Uterus (tissue), 4 donors: ENCODE data around the gene ASB6. TPM values are rescaled to one million over a fixed set of nuclear protein-coding genes. Genes with fewer than 3 reads are reported as not detected.

Experiments used
- DNase-seq, 2 donors: peaks; one replicate each; pipeline ENCODE4 v3.0.0-alpha.2; 2019 to 2020
- H3K27ac ChIP-seq, 2 donors: fragments of 200-600 bp; sonication (generic); 1 replicate in 1 of 2; 2 replicates in 1 of 2; pipeline ENCODE4 v1.5.1; 2016 to 2018
- H3K27me3 ChIP-seq, 2 donors: fragments of 200-600 bp; sonication (generic); one replicate each; pipeline ENCODE4 v1.5.1; 2018 to 2019; ENCODE audit warnings: control low read depth in 1 of 2
- H3K36me3 ChIP-seq, 2 donors: fragments of 200-600 bp; sonication (generic); one replicate each; pipeline ENCODE4 v1.5.1; 2019; ENCODE audit warnings: control low read depth in 1 of 2
- H3K4me1 ChIP-seq, 2 donors: fragments of 200-600 bp; sonication (generic); one replicate each; pipeline ENCODE4 v1.5.1; 2018 to 2019; ENCODE audit warnings: control low read depth in 1 of 2
- H3K4me3 ChIP-seq, 2 donors: fragments of 200-600 bp; sonication (generic); 1 replicate in 1 of 2; 2 replicates in 1 of 2; pipeline ENCODE4 v1.5.1; 2018 to 2019; ENCODE audit warnings: mild to moderate bottlenecking in 1 of 2
- H3K9me3 ChIP-seq, 2 donors: fragments of 200-600 bp; sonication (generic); one replicate each; pipeline ENCODE4 v1.5.1; 2019; ENCODE audit warnings: control low read depth in 1 of 2
- POLR2A ChIP-seq, 2 donors: fragments of 450-650 bp; IDR thresholded peaks; one replicate each; pipeline ENCODE4 v1.6.1; 2016; ENCODE audit warnings: antibody characterized with exemption in 2 of 2, mild to moderate bottlenecking in 1 of 2, moderate library complexity in 1 of 2
- intact Hi-C: fragments of 100-400 bp; cut with DNase I; formaldehyde crosslinking; loops from one replicate; pipeline ENCODE4 v1.15.1; 2023; ENCODE audit warnings: low total_unique reads
- total RNA-seq, 4 donors: library from RNA; depleted of rRNA in 3 of 4; stranded (reverse); fragments of >200 nt in 3 of 4; gene quantifications; one replicate each; pipeline versions ENCODE4 v1.1.0 to v1.2.4, GENCODE V29; 2014 to 2023
- TF ChIP-seq, protein P1 (sequence below), 4 experiments: fragments of 200-600 bp in 2 of 4; fragments of 450-650 bp in 2 of 4; sonication (generic) in 2 of 4; IDR thresholded peaks; one replicate each; pipeline ENCODE4 v1.5.1; 2016 to 2019; ENCODE audit warnings: antibody characterized with exemption in 4 of 4, mild to moderate bottlenecking in 2 of 4, moderate library complexity in 1 of 4
- donor health status: DM: yes; HTN: yes; CAD: no.

The ASB6 gene
- total RNA-seq, 4 donors from 2014 or later, result 1.3 to 20.3 (median 8.5) TPM

DNA sequence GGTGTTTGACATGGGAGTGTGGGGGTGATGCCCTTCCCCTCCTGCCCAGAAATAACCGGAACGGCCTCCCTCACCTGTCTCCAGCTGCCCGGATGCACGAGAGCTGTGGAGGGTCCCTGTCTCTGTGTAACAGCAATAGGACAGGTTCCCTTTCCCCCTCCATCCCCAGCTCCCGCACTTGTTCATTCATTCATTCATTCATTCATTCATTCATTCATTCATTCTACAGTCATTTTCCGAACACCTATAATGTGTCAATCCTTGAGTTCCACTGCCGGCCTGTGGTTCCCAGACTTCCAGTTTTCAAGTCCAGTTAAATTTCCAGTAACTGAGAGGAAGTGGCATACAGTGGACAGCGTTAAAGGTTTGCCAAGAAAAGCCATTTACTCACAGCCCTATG lies 30.8 kb upstream of the ASB6 start:
- Histone ChIP-seq H3K36me3 (no peaks in the 10 kb centered on the region), H3K4me1 (no peaks in the 10 kb centered on the region), H3K4me3 (no peak overlapping the region), H3K27me3 (no peaks in the 10 kb centered on the region), H3K27ac (no peak overlapping the region), H3K9me3 (no peaks in the 10 kb centered on the region)
- no peak for TF ChIP-seq POLR2A (IDR thresholded peaks at IDR 0.05)
- TF ChIP-seq, protein P1, sequence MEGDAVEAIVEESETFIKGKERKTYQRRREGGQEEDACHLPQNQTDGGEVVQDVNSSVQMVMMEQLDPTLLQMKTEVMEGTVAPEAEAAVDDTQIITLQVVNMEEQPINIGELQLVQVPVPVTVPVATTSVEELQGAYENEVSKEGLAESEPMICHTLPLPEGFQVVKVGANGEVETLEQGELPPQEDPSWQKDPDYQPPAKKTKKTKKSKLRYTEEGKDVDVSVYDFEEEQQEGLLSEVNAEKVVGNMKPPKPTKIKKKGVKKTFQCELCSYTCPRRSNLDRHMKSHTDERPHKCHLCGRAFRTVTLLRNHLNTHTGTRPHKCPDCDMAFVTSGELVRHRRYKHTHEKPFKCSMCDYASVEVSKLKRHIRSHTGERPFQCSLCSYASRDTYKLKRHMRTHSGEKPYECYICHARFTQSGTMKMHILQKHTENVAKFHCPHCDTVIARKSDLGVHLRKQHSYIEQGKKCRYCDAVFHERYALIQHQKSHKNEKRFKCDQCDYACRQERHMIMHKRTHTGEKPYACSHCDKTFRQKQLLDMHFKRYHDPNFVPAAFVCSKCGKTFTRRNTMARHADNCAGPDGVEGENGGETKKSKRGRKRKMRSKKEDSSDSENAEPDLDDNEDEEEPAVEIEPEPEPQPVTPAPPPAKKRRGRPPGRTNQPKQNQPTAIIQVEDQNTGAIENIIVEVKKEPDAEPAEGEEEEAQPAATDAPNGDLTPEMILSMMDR (IDR thresholded peaks at IDR 0.05), result no peak
- intact Hi-C loops, result no loop called here
- no peak for DNase-seq

DNA sequence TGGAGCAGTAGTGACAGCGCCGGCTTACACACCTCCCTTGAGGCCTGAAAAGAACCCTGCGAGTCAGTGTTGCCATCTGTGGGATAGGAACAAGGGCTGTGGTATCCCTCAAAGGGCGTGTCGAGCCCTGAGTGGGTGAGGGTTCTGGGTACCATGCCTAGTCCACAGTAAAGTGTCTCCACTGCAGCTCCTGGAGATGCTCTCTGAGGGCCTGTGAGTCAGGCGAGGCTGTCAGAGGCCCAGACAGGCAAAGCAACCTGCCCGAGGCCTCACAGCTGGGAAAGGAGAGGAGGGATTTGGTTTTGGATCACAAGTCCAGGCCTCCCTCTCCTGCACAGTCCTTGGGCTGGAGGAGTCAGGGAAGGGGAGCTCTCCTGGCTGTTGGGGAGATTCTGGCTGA lies 29.6 kb upstream of the ASB6 start:
- Histone ChIP-seq H3K4me3 (no peak overlapping the region), H3K27ac (no peak overlapping the region), H3K36me3 (no peaks in the 10 kb centered on the region), H3K4me1 (no peaks in the 10 kb centered on the region), H3K27me3 (peaks cover 0 to 2% of the 10 kb centered on the region in 2 donors), H3K9me3 (no peaks in the 10 kb centered on the region)
- TF ChIP-seq, protein P1 (IDR thresholded peaks at IDR 0.05), result no peak
- no peak for TF ChIP-seq POLR2A (IDR thresholded peaks at IDR 0.05)
- intact Hi-C loops, result no loop called here
- DNase-seq, result no peak

DNA sequence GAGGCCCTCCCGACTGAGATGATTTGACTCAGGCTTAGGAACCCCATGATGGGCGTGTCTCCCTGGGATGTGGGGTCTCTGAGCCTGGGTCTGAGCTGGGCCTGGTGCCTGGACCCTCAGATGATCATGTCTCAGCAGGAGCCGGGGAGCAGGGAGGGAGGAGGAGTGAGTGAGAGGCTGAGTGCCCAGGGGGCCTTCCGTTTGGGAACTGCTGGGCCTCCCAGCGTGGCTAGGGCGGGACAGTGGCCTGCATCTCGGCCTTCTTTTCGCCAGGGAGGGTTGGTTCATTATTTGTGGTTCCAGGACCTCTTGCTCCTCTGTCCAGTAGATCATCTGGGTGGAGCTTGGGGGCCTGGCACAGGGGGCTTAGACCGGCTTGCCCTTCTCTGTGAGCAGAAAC lies 29.1 kb upstream of the ASB6 start:
- Histone ChIP-seq H3K27me3 (peaks cover 0 to 5% of the 10 kb centered on the region in 2 donors), H3K27ac (no peak overlapping the region), H3K4me1 (no peaks in the 10 kb centered on the region), H3K36me3 (no peaks in the 10 kb centered on the region), H3K9me3 (no peaks in the 10 kb centered on the region), H3K4me3 (no peak overlapping the region)
- DNase-seq, result no peak
- intact Hi-C loops, result no loop called here
- TF ChIP-seq POLR2A (IDR thresholded peaks at IDR 0.05), result no peak
- TF ChIP-seq, protein P1 (IDR thresholded peaks at IDR 0.05), result no peak

DNA sequence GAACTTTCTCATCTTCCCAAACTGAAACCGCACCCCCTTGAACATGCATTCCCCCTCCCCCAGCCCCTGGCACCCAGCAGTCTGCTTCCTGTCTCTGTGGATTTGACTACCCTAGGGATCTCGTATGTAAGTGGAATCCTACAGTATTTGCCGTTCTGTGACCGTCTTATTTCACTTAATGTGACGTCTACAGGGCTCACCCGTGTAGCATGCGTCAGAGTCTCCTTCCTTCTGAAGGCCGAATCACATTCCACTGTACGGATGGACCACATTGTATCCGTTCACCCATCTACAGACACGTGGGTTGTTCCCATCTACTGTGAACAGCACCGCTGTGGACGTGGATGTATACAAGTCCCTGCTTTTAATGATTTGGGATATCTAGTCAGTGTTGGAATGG lies 28.0 kb upstream of the ASB6 start:
- TF ChIP-seq, protein P1 (IDR thresholded peaks at IDR 0.05), result no peak
- no peak for TF ChIP-seq POLR2A (IDR thresholded peaks at IDR 0.05)
- intact Hi-C loops, result no loop called here
- Histone ChIP-seq H3K27ac (no peak overlapping the region), H3K9me3 (no peaks in the 10 kb centered on the region), H3K36me3 (no peaks in the 10 kb centered on the region), H3K4me3 (no peak overlapping the region), H3K4me1 (no peaks in the 10 kb centered on the region), H3K27me3 (peaks cover 0 to 5% of the 10 kb centered on the region in 2 donors)
- DNase-seq, result no peak

DNA sequence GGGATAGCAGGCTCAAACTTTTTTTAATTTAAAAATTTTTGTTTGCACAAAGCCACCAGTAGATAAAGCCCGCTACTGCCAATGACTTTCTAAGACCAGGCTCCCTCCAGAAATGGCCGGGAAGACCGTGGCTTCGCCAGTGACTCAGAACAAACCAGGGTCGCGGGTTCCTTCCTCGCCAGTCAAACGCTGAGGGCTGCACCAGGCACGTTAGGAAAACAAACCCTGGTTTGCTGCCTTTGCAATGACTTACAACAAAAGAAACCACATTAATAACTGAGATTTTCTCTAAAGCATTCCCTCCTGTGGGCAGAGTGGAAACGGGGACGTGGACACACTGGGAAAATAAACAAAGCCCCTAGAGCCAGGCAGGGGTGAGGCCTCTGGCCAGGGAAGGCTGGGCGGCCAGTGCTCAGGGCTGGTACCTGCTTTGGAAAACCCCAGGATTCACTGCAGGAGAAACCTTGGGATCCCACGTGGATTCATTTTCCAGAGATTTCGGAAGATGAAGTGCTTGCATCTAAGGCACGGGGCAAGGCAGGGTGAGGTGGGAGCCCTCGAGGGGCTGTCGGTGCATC lies 27.3 kb upstream of the ASB6 start:
- intact Hi-C loops, result no loop called here
- TF ChIP-seq, protein P1 (IDR thresholded peaks at IDR 0.05), result no peak
- no peak for TF ChIP-seq POLR2A (IDR thresholded peaks at IDR 0.05)
- H3K4me1 ChIP-seq, result no peaks in the 10 kb centered on the region
- peaks cover 0 to 5% of the 10 kb centered on the region in 2 donors for H3K27me3 ChIP-seq
- no peak overlapping the region for H3K4me3 ChIP-seq
- H3K9me3 ChIP-seq, result no peaks in the 10 kb centered on the region
- DNase-seq, result no peak
- H3K27ac ChIP-seq, result no peak overlapping the region
- H3K36me3 ChIP-seq, result no peaks in the 10 kb centered on the region
